Esophagus squamous epithelium (tissue), 4 donors: ENCODE measurements around the gene TBC1D17.

Source experiments
- CTCF ChIP-seq, 6 experiments: fragments of 450-650 bp in 4 of 6; fragments of 200-600 bp in 2 of 6; sonication (generic) in 2 of 6; IDR thresholded peaks; one replicate each; pipeline ENCODE4 v1.5.1; 2016 to 2019; ENCODE audit warnings: antibody characterized with exemption in 6 of 6, mild to moderate bottlenecking in 4 of 6, moderate library complexity in 4 of 6
- POLR2A ChIP-seq, 4 donors: fragments of 450-650 bp; IDR thresholded peaks; one replicate each; pipeline ENCODE4 v1.6.1; 2017; ENCODE audit warnings: antibody characterized with exemption in 4 of 4, mild to moderate bottlenecking in 4 of 4, moderate library complexity in 3 of 4

GRCh38 chr19:49906879-49907564 is 29.5 kb downstream of the TBC1D17 start:
- TF ChIP-seq CTCF (IDR thresholded peaks at IDR 0.05): no peak
- TF ChIP-seq POLR2A (IDR thresholded peaks at IDR 0.05): no peak
